Stimulated activated CD8-positive, alpha-beta memory T cell treated with anti-CD3 and anti-CD28 coated beads, Interleukin-2, amount 100 ng/mL, for 48 hours (primary cell): Measurements from ENCODE around the gene ARHGDIB.

Experiments
- DNase-seq, 2 donors: peaks; one replicate each; pipeline ENCODE4 v3.0.0-alpha.2; 2020; ENCODE audit warnings: low read depth in 2 of 2

ARHGDIB gene

DNA sequence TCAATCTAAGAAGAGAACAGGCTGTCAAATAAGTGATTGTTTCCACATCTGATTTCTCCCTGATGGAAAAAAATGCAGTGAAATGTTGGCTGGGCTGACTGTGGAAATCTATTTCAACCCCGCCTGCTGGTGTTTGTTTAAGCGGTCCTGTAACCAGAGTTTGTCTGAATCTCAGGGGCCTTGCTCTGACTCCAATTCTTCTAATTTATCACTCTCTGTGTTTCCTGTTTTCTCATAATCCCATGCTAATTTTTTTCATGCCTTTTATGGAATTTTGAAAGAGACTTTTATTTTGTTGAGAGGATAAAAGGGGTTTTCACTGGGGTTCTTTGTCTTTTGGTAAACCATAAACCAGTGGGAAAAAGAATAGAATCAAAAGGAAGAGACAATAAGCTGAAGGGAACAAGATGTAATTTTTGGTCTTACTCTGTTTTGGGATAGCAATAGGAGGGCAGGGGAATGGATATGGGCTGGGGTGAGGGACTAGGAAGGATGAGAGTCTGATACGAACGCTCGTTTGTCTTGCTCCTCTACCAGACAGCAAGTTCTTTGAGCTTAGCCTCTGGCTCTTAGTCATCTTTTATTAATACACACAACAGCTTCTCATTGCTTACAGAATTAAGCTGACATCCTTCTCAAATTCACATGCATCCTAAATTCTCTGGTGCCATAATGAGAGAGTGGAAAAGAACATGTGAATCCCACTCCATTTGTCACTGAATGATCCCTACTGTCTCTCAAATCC, 67.7 kb downstream of the ARHGDIB start:
- DNase-seq: no peak

DNA sequence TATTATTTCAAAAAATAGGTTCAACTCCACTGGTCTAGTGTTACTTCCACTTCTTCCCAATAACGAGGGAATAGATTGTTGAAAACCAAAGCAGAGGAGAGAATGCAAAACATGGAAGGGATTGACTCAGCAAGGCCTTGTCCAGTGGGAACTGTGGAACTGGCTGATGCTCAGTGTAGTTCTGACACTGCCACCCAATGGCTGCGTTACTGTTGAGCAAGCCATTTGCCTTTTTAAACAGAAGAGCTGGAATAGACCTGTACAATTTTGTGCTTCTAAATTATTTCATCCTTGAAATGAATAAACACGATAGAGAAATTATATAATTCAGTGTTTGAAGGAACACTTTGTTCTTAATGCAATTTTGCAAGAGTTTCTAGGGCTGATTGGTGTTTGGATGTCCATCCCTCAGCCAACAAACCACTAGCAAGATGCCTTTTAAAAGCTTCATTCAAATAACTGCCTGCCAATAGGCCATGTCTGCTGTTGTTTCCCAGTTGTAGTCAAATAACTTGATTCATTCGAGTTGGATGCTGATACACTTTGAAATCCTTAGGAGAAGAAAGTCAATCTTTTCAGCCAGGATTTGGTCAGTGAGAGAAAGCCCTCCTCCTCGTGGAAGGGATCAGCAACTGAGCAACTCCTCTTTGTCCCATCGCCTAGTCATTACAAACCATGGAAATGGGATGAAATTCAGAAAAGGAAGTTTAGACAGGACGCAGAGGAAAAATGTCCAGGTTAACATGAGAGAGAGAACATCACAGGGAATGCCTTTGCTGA, 68.5 kb downstream of the ARHGDIB start:
- no peak for DNase-seq
